ENCODE results near the gene RNF111.

The RNF111 gene

DNA sequence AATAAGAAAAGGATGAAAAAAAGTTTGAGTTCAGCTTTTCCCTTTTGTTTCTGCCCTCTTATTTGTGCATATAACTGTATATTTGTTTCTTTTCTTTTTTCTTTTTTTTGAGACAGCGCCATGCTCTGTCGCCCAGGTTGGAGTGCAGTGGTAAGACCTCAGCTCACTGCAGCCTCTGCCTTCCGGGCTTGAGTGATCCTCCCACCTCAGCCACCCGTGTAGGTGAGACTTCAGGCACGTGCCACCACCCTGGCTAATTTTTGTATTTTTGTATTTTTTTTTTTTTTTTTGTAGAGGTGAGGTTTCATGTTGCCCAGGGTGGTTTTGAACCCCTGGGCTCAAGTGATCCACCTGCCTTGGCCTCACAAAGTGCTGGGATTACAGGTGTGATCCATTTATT lies 31.4 kb downstream of the RNF111 start:
- TF ChIP-seq SIN3A (IDR thresholded peaks at IDR 0.05; ENCODE audit: borderline replicate concordance, insufficient read depth, low read length) = no peak
- no peak for TF ChIP-seq TAF1 (IDR thresholded peaks at IDR 0.05; ENCODE audit: borderline replicate concordance, insufficient read depth, low read length)
- no peak for TF ChIP-seq POLR2AphosphoS5 (IDR thresholded peaks at IDR 0.05; ENCODE audit: low read depth, low read length)
- TF ChIP-seq, protein P1, sequence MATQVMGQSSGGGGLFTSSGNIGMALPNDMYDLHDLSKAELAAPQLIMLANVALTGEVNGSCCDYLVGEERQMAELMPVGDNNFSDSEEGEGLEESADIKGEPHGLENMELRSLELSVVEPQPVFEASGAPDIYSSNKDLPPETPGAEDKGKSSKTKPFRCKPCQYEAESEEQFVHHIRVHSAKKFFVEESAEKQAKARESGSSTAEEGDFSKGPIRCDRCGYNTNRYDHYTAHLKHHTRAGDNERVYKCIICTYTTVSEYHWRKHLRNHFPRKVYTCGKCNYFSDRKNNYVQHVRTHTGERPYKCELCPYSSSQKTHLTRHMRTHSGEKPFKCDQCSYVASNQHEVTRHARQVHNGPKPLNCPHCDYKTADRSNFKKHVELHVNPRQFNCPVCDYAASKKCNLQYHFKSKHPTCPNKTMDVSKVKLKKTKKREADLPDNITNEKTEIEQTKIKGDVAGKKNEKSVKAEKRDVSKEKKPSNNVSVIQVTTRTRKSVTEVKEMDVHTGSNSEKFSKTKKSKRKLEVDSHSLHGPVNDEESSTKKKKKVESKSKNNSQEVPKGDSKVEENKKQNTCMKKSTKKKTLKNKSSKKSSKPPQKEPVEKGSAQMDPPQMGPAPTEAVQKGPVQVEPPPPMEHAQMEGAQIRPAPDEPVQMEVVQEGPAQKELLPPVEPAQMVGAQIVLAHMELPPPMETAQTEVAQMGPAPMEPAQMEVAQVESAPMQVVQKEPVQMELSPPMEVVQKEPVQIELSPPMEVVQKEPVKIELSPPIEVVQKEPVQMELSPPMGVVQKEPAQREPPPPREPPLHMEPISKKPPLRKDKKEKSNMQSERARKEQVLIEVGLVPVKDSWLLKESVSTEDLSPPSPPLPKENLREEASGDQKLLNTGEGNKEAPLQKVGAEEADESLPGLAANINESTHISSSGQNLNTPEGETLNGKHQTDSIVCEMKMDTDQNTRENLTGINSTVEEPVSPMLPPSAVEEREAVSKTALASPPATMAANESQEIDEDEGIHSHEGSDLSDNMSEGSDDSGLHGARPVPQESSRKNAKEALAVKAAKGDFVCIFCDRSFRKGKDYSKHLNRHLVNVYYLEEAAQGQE (IDR thresholded peaks at IDR 0.05; ENCODE audit: insufficient read depth in 1 of 2, low read depth in 2 of 2, low read length in 2 of 2) = no peak
- TF ChIP-seq FOXP2 (optimal IDR thresholded peaks at IDR 0.05; ENCODE audit: borderline replicate concordance, extremely low read depth, extremely low read length, insufficient read depth) = no peak

DNA sequence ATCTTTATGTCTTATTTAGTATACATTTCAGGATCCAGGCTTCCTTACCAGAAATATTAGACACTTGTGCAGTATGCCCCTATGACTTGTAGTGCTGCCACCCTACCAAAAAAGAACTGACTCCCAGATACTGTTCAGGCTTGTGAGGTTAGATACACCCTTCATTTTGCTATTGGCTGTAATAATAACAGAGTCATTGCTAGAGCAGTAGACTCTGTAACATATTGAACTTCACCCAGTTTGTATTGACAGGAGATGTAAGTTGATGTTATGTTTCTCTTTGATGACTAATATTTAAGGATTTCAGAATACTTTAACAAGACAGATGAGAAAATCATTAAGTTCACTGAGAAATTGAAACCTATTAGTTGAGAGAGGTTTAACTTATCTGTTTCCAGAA lies 32.9 kb downstream of the RNF111 start:
- TF ChIP-seq POLR2AphosphoS5 (IDR thresholded peaks at IDR 0.05; ENCODE audit: low read depth, low read length) = no peak
- no peak for TF ChIP-seq FOXP2 (optimal IDR thresholded peaks at IDR 0.05; ENCODE audit: borderline replicate concordance, extremely low read depth, extremely low read length, insufficient read depth)
- no peak for TF ChIP-seq SIN3A (IDR thresholded peaks at IDR 0.05; ENCODE audit: borderline replicate concordance, insufficient read depth, low read length)
- TF ChIP-seq TAF1 (IDR thresholded peaks at IDR 0.05; ENCODE audit: borderline replicate concordance, insufficient read depth, low read length) = no peak
- TF ChIP-seq, protein P1 (IDR thresholded peaks at IDR 0.05; ENCODE audit: insufficient read depth in 1 of 2, low read depth in 2 of 2, low read length in 2 of 2) = no peak

DNA sequence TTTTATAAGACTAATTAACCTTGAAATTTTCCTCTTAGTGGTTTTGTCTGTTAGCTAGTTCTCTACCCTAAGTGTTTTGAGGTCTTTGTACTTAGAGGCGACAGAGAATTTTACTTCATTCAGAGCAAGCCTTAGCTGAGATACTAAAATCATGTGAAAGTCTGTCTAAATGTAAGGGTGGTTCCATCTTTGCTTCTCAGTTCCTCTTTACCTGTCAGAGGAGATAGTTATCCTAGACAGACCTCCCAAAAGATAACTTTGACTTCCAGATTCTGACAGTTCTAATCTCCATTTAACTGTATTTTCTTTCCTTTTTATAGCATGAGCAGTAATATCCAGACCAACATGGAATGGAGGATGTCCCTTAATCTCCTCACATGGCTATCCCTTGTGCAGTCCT lies 34.7 kb downstream of the RNF111 start:
- TF ChIP-seq, protein P1 (IDR thresholded peaks at IDR 0.05; ENCODE audit: insufficient read depth in 1 of 2, low read depth in 2 of 2, low read length in 2 of 2) = no peak
- TF ChIP-seq POLR2AphosphoS5 (IDR thresholded peaks at IDR 0.05; ENCODE audit: low read depth, low read length) (no peak), FOXP2 (optimal IDR thresholded peaks at IDR 0.05; ENCODE audit: borderline replicate concordance, extremely low read depth, extremely low read length, insufficient read depth) (no peak), TAF1 (IDR thresholded peaks at IDR 0.05; ENCODE audit: borderline replicate concordance, insufficient read depth, low read length) (no peak), SIN3A (IDR thresholded peaks at IDR 0.05; ENCODE audit: borderline replicate concordance, insufficient read depth, low read length) (no peak)

DNA sequence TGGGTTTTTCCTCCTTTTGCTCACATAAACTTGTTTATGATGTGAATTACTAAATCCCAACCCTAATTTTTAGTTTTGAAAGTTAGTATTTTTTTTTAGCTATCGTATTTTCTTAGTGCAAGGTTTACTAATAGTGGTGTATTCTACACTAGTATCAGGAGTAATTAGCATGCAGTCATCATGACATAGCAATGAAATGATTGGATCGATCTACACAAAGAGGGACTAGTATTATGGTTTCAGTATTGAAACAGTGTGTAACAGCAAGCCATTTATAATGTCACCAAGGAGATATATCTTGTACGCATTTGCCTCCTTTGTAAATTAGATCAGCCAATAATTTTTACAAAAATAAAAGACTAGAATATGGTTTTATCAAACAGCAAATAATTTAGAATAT lies 38.7 kb downstream of the RNF111 start:
- no peak for TF ChIP-seq TAF1 (IDR thresholded peaks at IDR 0.05; ENCODE audit: borderline replicate concordance, insufficient read depth, low read length)
- TF ChIP-seq, protein P1 (IDR thresholded peaks at IDR 0.05; ENCODE audit: insufficient read depth in 1 of 2, low read depth in 2 of 2, low read length in 2 of 2) = no peak
- no peak for TF ChIP-seq FOXP2 (optimal IDR thresholded peaks at IDR 0.05; ENCODE audit: borderline replicate concordance, extremely low read depth, extremely low read length, insufficient read depth)
- no peak for TF ChIP-seq POLR2AphosphoS5 (IDR thresholded peaks at IDR 0.05; ENCODE audit: low read depth, low read length)
- TF ChIP-seq SIN3A (IDR thresholded peaks at IDR 0.05; ENCODE audit: borderline replicate concordance, insufficient read depth, low read length) = no peak

Measured in PFSK-1 (cell line).